Fibroblast of pulmonary artery (primary cell): ENCODE data around the gene FBRS.

Experiments
- DNase-seq: peaks from one replicate; pipeline ENCODE4 v3.0.0-alpha.2; 2010; ENCODE audit warnings: low read depth
- H3K4me3 ChIP-seq: replicated peaks from 2 replicates; pipeline ENCODE4 v1.5.1; 2011; ENCODE audit warnings: low read depth, mild to moderate bottlenecking, control low read depth, low read length, moderate library complexity
- TF ChIP-seq, protein P1 (sequence below): IDR thresholded peaks from 2 replicates; pipeline ENCODE4 v1.5.1; 2011; ENCODE audit warnings: mild to moderate bottlenecking, control low read depth, low read length, inconsistent platforms; ENCODE audit errors: missing control alignments

FBRS gene

DNA sequence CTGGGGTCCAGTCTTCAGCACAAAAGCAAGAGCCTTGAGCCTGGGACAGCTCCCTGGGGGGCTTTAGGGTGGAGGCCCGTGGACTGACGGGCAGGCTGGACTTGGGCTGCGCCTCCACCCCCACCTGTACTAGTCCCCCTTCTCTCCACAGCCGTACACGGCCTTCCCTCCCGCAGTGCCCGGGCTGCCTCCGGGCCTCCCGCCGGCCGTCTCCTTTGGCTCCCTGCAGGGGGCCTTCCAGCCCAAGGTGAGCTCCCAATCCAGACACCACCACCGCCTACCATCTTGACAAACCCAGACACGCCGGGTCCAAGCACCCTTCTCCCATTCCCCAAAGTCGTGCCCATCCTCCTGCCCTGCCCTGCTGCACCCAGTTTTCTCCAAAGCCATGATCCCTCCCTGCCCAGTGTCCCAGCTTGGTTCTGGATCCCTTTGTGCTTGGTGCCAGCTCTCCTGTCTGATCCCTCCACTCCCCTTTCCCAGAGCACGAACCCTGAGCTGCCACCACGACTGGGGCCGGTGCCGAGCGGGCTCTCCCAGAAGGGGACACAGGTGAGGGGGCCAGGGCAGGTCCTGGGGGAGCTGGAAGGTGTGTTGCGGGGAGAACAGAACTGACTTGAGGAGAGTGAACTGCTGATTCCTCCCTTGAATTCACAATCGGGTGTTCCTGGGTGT, 7.1 kb downstream of the FBRS start:
- H3K4me3 ChIP-seq: no peak overlapping the region
- no peak for DNase-seq
- TF ChIP-seq, protein P1, sequence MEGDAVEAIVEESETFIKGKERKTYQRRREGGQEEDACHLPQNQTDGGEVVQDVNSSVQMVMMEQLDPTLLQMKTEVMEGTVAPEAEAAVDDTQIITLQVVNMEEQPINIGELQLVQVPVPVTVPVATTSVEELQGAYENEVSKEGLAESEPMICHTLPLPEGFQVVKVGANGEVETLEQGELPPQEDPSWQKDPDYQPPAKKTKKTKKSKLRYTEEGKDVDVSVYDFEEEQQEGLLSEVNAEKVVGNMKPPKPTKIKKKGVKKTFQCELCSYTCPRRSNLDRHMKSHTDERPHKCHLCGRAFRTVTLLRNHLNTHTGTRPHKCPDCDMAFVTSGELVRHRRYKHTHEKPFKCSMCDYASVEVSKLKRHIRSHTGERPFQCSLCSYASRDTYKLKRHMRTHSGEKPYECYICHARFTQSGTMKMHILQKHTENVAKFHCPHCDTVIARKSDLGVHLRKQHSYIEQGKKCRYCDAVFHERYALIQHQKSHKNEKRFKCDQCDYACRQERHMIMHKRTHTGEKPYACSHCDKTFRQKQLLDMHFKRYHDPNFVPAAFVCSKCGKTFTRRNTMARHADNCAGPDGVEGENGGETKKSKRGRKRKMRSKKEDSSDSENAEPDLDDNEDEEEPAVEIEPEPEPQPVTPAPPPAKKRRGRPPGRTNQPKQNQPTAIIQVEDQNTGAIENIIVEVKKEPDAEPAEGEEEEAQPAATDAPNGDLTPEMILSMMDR: no peak

- H3K4me3 ChIP-seq: no peak overlapping the region
- TF ChIP-seq, protein P1: no peak
- DNase-seq: peak; percentile 60
These were observed 7.6 kb downstream of the FBRS start for GRCh38 chr16:30665830-30666190.

- no peak overlapping the region for H3K4me3 ChIP-seq
- DNase-seq: no peak
- TF ChIP-seq, protein P1: no peak
These were observed 8.4 kb downstream of the FBRS start for GRCh38 chr16:30666681-30667080.

DNA sequence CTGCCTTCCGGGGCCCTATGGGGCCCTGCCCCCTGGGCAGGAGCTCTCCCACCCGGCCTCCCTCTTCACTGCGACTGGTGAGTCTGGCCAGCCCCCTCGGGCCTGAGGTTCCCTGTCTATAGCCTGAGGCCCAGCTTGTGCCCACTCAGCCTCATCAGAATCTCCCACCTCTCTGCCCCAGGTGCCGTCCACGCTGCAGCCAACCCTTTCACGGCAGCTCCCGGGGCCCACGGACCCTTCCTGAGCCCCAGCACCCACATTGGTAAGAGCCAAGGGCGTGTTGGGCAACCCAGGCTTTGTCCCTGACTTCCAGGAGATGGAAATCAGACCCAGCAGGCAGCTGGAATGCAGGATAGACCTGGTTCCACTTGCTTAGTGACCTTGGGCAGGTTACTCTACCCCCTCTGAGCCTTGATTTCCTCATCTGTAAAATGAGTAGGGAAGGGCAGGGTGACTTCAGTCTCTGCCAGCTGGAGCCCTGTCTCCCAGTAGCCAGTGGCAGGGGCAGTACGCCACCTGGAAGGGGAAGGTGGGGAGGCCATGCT, 9.2 kb downstream of the FBRS start:
- no peak for DNase-seq
- H3K4me3 ChIP-seq: no peak overlapping the region
- TF ChIP-seq, protein P1: no peak

GRCh38 chr16:30668393-30668792, 10.2 kb downstream of the FBRS start:
- TF ChIP-seq, protein P1: no peak
- H3K4me3 ChIP-seq: no peak overlapping the region
- DNase-seq: no peak

GRCh38 chr16:30669026-30669902, 11.0 kb downstream of the FBRS start:
- no peak overlapping the region for H3K4me3 ChIP-seq
- DNase-seq: no peak
- TF ChIP-seq, protein P1: no peak
